ENCODE measurements around the gene AKAP8L. TPM values are rescaled to one million over a fixed set of nuclear protein-coding genes. Genes with fewer than 3 reads are reported as not detected.

The AKAP8L gene
- total and polyA plus RNA-seq, 9 of the 15 experiments (the other 6 are each of a cell fraction or from before 2014, with no cell fraction given) = 2.4 to 116 (median 70.7) TPM

- TF ChIP-seq ZMIZ1 (IDR thresholded peaks at IDR 0.05; ENCODE audit: low read depth in 2 of 2, low read length in 2 of 2) (peak in 1 of 2 experiments; percentile 85; a peak in 2 of 4 replicates), ZBTB17 (CRISPR knock-in tag; IDR thresholded peaks at IDR 0.05) (peak; percentile 96)
Measured at GRCh38 chr19:15426485-15427349, 7.9 kb upstream of the AKAP8L start (continued).

DNA sequence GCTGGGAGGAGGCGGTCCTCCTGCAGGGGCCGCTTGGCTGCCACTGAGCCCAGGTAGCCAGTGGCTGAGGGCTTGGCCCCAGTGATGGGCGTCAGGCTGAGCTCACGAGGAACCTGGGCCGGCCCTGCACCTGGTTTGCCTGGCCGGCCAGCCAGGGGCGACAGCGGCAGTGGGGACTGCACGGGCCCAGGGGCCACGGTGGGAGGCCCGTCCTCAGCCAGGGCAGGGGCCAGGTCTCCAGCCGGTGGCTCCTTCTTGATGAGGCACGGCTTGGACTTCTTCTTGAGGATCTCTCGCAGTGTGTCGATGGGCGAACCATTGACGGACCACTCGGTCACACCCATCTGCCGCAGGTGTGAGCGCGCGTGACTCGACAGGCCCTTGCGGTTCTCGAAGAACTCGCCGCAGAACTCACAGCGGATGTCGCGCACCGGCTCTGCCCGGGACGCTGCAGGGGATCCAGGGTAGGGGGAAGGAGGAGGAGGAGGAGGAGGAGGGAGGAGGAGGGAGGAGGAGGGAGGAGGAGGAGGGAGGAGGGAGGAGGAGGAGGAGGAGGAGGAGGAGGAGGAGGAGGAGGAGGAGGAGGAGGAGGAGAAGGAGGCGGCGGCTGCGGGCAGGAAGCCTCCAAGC lies 6.6 kb upstream of the AKAP8L start:
- Histone ChIP-seq H3K9me3 (replicated peaks; ENCODE audit: control insufficient read depth, insufficient read depth, low read depth, low read length) (no peaks in the 10 kb centered on the region), H3K36me3 (ENCODE audit: control insufficient read depth, insufficient read depth, low read length) (peaks cover 79% of the 10 kb centered on the region), H3K27me3 (ENCODE audit: control insufficient read depth in 2 of 2, insufficient read depth in 2 of 2, low read length in 2 of 2) (no peaks in the 10 kb centered on the region), H4K20me1 (replicated peaks; ENCODE audit: control insufficient read depth, insufficient read depth, low read length) (no peaks in the 10 kb centered on the region), H3K4me2 (ENCODE audit: insufficient read depth, low read length) (no peak overlapping the region), H3K79me2 (ENCODE audit: control insufficient read depth, insufficient read depth, low read length) (peaks cover 21% of the 10 kb centered on the region), H3K9ac (ENCODE audit: insufficient read depth in 1 of 2, low read depth in 2 of 2, low read length in 2 of 2) (no peak overlapping the region), H2AFZ (ENCODE audit: low read depth, low read length) (no peak overlapping the region), H3K4me1 (replicated peaks in 1 of 2; ENCODE audit: control insufficient read depth in 2 of 2, insufficient read depth in 2 of 2, low read length in 2 of 2) (peaks cover 0 to 29% of the 10 kb centered on the region in 2 experiments; a peak in 1 of 5 replicates), H3K4me3 (no peak overlapping the region), H3K9me1 (ENCODE audit: control insufficient read depth, insufficient read depth, low read length) (no peaks in the 10 kb centered on the region), H3K27ac (ENCODE audit: extremely low read depth, low read depth, low read length) (no peak overlapping the region)
- DNase-seq (ENCODE audit: extremely low read depth in 1 of 4, low spot score in 3 of 4) (no peak), ATAC-seq (no peak), FAIRE-seq (no peak)
- ChIA-PET POLR2A (interaction anchor here (0.7 kb wide), 1 partner anchor 870 kb away, joined by 3 read pairs; no protein-coding TSS in a partner anchor), CTCF (ENCODE audit: low intra/inter-chr PET ratio) (no interaction called here)
- intact Hi-C loops (cut with micrococcal nuclease) = no loop called here
- no TSS peak for BruUV-seq (replicated peaks)
- in situ Hi-C loops (cut with MboI) = no loop called here
- 97% methylated on average over 15 of the region's 36 CpGs for WGBS (ENCODE audit: insufficient coverage, low coverage, missing lambda C conversion rate)
- no peak for TF ChIP-seq HDAC1 (IDR thresholded peaks at IDR 0.05)
- TF ChIP-seq, protein P1, sequence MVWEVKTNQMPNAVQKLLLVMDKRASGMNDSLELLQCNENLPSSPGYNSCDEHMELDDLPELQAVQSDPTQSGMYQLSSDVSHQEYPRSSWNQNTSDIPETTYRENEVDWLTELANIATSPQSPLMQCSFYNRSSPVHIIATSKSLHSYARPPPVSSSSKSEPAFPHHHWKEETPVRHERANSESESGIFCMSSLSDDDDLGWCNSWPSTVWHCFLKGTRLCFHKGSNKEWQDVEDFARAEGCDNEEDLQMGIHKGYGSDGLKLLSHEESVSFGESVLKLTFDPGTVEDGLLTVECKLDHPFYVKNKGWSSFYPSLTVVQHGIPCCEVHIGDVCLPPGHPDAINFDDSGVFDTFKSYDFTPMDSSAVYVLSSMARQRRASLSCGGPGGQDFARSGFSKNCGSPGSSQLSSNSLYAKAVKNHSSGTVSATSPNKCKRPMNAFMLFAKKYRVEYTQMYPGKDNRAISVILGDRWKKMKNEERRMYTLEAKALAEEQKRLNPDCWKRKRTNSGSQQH (CRISPR knock-in tag; IDR thresholded peaks at IDR 0.05) = no peak
- TF ChIP-seq SMC3 (conservative IDR thresholded peaks at IDR 0.05; ENCODE audit: insufficient read depth, low read depth, low read length) = no peak
- TF ChIP-seq HMG20B (CRISPR knock-in tag; IDR thresholded peaks at IDR 0.05) = no peak
- TF ChIP-seq, protein P2, sequence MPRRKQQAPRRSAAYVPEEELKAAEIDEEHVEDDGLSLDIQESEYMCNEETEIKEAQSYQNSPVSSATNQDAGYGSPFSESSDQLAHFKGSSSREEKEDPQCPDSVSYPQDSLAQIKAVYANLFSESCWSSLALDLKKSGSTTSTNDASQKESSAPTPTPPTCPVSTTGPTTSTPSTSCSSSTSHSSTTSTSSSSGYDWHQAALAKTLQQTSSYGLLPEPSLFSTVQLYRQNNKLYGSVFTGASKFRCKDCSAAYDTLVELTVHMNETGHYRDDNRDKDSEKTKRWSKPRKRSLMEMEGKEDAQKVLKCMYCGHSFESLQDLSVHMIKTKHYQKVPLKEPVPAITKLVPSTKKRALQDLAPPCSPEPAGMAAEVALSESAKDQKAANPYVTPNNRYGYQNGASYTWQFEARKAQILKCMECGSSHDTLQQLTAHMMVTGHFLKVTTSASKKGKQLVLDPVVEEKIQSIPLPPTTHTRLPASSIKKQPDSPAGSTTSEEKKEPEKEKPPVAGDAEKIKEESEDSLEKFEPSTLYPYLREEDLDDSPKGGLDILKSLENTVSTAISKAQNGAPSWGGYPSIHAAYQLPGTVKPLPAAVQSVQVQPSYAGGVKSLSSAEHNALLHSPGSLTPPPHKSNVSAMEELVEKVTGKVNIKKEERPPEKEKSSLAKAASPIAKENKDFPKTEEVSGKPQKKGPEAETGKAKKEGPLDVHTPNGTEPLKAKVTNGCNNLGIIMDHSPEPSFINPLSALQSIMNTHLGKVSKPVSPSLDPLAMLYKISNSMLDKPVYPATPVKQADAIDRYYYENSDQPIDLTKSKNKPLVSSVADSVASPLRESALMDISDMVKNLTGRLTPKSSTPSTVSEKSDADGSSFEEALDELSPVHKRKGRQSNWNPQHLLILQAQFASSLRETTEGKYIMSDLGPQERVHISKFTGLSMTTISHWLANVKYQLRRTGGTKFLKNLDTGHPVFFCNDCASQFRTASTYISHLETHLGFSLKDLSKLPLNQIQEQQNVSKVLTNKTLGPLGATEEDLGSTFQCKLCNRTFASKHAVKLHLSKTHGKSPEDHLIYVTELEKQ (CRISPR knock-in tag; IDR thresholded peaks at IDR 0.05) = no peak
- TF ChIP-seq, protein P3, sequence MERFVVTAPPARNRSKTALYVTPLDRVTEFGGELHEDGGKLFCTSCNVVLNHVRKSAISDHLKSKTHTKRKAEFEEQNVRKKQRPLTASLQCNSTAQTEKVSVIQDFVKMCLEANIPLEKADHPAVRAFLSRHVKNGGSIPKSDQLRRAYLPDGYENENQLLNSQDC (CRISPR knock-in tag; IDR thresholded peaks at IDR 0.05) = no peak
- no peak for TF ChIP-seq ZFP30 (CRISPR knock-in tag; IDR thresholded peaks at IDR 0.05; ENCODE audit: borderline replicate concordance)
